GM12801 (cell line): ENCODE measurements around the gene CCDC33.

Experiments used
- CTCF ChIP-seq: IDR thresholded peaks from one replicate; pipeline ENCODE4 v1.5.1; 2011; ENCODE audit warnings: control low read depth; ENCODE audit not compliant: insufficient read length; ENCODE audit errors: extremely low read depth

CCDC33 gene

GRCh38 chr15:74215958-74216357 is 20.2 kb upstream of the CCDC33 start:
- no peak for TF ChIP-seq CTCF

- TF ChIP-seq CTCF: no peak
Measured at GRCh38 chr15:74216949-74217348, 19.2 kb upstream of the CCDC33 start.

DNA sequence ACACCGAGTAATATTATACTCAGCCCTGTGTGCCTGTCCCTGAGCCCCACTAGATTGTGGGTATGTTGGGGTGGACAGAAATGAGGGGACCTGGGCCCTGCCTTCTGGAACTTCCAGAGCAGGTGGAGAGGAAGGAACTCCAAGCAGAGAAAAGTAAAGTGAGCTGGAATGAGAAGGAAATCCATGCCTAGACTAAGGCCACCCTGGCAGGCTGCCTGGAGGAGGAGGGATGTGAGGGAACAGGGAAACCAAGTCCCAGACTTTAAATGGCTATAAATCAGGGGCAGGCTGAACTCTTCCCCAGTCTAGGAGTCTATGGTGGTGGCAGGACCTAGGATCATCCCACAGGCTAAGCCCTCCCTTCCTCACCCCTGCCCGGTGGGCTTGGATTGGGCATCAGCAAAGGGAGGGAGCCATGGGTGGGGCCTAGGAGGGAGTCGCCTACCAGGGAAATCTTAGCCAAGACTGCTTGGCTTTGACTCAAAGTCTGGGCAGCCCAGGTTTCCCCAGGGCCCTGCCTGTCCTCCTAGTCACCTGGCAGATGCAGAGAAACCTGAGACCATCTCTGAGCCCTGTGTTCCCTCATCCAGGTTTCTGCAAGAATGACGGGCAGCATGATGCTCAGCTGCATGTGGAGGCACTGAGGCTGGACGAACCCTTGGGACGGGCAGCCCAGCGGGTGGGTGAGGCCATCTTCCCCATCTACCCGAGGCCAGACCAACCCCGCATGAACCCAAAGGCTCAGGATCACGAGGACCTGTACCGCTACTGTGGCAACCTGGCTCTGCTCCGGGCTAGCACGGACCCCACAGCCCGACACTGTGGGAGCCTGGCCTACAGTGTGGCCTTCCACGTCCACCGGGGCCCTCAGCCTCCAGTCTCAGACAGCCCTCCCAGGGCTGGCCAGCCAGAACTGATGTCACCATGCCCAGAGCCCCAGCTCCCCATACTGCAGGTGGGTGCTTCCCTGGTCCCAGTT is 17.9 kb upstream of the CCDC33 start:
- no peak for TF ChIP-seq CTCF

- TF ChIP-seq CTCF: no peak
Measured at GRCh38 chr15:74220475-74221248, 15.5 kb upstream of the CCDC33 start.

GRCh38 chr15:74221399-74222239 is 14.5 kb upstream of the CCDC33 start:
- TF ChIP-seq CTCF: no peak

- no peak for TF ChIP-seq CTCF
Measured at GRCh38 chr15:74222240-74223119, 13.6 kb upstream of the CCDC33 start.
